Gastrocnemius medialis (tissue), 4 donors: ENCODE data around the gene HGFAC.

Source experiments
- CTCF ChIP-seq, 5 experiments: fragments of 450-650 bp in 3 of 5; fragments of 200-600 bp in 2 of 5; sonication (generic) in 2 of 5; IDR thresholded peaks in 4 of 5; conservative IDR thresholded peaks in 1 of 5; 1 replicate in 4 of 5; 2 replicates in 1 of 5; pipeline ENCODE4 v1.5.1; 2016 to 2019; ENCODE audit warnings: antibody characterized with exemption in 5 of 5, mild to moderate bottlenecking in 3 of 5, moderate library complexity in 3 of 5
- POLR2A ChIP-seq, 2 donors: fragments of 450-650 bp; IDR thresholded peaks; one replicate each; pipeline ENCODE4 v1.6.1; 2017; ENCODE audit warnings: antibody characterized with exemption in 2 of 2, mild to moderate bottlenecking in 2 of 2, moderate library complexity in 2 of 2

GRCh38 chr4:3475713-3476260 is 34.0 kb downstream of the HGFAC start:
- no peak for TF ChIP-seq CTCF (IDR thresholded peaks at IDR 0.05 in 4 of 5, conservative IDR thresholded peaks at IDR 0.05 in 1 of 5)
- TF ChIP-seq POLR2A (IDR thresholded peaks at IDR 0.05) = no peak
